ENCODE data around the gene OR4F6.

DNA sequence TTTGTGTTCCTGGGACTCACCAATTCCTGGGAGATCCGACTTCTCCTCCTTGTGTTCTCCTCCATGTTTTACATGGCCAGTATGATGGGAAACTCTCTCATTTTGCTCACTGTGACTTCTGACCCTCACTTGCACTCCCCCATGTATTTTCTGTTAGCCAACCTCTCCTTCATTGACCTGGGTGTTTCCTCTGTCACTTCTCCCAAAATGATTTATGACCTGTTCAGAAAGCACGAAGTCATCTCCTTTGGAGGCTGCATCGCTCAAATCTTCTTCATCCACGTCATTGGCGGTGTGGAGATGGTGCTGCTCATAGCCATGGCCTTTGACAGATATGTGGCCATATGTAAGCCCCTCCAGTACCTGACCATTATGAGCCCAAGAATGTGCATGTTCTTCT is 25.5 kb downstream of the OR4F6 start:
- TF ChIP-seq CTCF (conservative IDR thresholded peaks at IDR 0.05; ENCODE audit: low read depth in 2 of 2) = no peak
- no peak for TF ChIP-seq POLR2AphosphoS5 (IDR thresholded peaks at IDR 0.05; ENCODE audit: low read depth)
- no peak for TF ChIP-seq REST (IDR thresholded peaks at IDR 0.05; ENCODE audit: unreplicated experiment)
